Measurements from ENCODE around the gene ABTB1.

DNA sequence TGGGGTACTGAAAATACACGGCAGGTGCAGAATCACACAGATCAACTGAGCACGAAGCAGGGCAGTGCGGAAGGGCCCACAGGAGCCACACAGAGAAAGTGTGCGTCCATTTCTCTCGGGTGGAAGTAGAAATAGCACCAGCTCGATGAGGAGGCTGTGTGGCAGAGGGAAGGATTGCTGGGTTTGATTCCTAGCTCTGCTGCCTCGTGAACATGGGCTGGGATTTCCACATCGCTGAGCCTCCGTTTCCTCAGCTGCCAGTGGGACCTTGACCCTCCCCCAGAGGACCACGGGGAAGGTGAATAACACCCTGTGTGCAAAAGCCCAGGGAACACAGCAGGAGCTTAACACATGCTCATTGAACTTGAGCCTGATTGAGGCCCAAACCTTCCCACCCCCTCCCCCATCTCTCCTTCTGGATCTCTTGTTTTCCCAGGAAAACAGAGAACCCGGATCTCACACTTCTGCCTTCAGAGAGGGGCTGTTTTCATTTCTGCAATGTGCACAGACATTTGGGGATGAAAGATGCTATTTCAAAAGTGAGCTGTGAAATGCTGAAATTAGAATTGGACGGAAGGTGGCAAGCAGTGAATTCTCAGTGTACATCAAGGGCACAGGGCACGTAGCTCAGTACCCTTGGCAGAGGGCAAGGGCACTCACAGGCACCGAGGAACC is 38.4 kb downstream of the ABTB1 start:
- TF ChIP-seq, protein P1, sequence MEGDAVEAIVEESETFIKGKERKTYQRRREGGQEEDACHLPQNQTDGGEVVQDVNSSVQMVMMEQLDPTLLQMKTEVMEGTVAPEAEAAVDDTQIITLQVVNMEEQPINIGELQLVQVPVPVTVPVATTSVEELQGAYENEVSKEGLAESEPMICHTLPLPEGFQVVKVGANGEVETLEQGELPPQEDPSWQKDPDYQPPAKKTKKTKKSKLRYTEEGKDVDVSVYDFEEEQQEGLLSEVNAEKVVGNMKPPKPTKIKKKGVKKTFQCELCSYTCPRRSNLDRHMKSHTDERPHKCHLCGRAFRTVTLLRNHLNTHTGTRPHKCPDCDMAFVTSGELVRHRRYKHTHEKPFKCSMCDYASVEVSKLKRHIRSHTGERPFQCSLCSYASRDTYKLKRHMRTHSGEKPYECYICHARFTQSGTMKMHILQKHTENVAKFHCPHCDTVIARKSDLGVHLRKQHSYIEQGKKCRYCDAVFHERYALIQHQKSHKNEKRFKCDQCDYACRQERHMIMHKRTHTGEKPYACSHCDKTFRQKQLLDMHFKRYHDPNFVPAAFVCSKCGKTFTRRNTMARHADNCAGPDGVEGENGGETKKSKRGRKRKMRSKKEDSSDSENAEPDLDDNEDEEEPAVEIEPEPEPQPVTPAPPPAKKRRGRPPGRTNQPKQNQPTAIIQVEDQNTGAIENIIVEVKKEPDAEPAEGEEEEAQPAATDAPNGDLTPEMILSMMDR (IDR thresholded peaks at IDR 0.05; ENCODE audit: poor library complexity, severe bottlenecking), result no peak
- TF ChIP-seq, protein P2, sequence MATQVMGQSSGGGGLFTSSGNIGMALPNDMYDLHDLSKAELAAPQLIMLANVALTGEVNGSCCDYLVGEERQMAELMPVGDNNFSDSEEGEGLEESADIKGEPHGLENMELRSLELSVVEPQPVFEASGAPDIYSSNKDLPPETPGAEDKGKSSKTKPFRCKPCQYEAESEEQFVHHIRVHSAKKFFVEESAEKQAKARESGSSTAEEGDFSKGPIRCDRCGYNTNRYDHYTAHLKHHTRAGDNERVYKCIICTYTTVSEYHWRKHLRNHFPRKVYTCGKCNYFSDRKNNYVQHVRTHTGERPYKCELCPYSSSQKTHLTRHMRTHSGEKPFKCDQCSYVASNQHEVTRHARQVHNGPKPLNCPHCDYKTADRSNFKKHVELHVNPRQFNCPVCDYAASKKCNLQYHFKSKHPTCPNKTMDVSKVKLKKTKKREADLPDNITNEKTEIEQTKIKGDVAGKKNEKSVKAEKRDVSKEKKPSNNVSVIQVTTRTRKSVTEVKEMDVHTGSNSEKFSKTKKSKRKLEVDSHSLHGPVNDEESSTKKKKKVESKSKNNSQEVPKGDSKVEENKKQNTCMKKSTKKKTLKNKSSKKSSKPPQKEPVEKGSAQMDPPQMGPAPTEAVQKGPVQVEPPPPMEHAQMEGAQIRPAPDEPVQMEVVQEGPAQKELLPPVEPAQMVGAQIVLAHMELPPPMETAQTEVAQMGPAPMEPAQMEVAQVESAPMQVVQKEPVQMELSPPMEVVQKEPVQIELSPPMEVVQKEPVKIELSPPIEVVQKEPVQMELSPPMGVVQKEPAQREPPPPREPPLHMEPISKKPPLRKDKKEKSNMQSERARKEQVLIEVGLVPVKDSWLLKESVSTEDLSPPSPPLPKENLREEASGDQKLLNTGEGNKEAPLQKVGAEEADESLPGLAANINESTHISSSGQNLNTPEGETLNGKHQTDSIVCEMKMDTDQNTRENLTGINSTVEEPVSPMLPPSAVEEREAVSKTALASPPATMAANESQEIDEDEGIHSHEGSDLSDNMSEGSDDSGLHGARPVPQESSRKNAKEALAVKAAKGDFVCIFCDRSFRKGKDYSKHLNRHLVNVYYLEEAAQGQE (IDR thresholded peaks at IDR 0.05; ENCODE audit: borderline replicate concordance), result no peak
- TF ChIP-seq SMC3 (conservative IDR thresholded peaks at IDR 0.05; ENCODE audit: poor library complexity), result no peak
- no peak for TF ChIP-seq EZH2 (IDR thresholded peaks at IDR 0.05; ENCODE audit: borderline replicate concordance, insufficient read depth, low read length, poor library complexity, severe bottlenecking)
- no peak for TF ChIP-seq MXI1 (conservative IDR thresholded peaks at IDR 0.05; ENCODE audit: poor library complexity, severe bottlenecking)
